ENCODE measurements around the gene BMP2.

BMP2 gene

DNA sequence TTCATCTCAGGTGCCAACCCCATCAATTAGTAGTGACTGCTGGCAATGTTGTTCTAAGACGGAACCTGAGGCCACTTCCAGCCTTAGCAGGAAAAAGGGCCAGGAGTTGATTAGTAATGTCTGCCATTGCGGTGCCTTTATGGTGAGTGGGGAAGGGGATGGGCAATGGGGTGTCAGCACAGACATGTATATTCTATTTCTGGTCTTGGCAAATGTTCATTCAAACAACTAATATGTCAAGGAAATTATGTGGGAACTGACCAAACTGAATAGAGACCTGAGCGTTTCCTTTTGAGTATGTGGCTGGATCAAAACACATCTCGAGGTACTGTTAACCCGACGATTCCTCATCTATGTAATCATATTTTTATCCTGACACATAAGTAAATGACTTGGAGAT is 34.6 kb upstream of the BMP2 start:
- ChIA-PET CTCF (no interaction called here), POLR2A (no interaction called here)
- DNase-seq (ENCODE audit: extremely low spot score): no peak
- TF ChIP-seq, protein P1, sequence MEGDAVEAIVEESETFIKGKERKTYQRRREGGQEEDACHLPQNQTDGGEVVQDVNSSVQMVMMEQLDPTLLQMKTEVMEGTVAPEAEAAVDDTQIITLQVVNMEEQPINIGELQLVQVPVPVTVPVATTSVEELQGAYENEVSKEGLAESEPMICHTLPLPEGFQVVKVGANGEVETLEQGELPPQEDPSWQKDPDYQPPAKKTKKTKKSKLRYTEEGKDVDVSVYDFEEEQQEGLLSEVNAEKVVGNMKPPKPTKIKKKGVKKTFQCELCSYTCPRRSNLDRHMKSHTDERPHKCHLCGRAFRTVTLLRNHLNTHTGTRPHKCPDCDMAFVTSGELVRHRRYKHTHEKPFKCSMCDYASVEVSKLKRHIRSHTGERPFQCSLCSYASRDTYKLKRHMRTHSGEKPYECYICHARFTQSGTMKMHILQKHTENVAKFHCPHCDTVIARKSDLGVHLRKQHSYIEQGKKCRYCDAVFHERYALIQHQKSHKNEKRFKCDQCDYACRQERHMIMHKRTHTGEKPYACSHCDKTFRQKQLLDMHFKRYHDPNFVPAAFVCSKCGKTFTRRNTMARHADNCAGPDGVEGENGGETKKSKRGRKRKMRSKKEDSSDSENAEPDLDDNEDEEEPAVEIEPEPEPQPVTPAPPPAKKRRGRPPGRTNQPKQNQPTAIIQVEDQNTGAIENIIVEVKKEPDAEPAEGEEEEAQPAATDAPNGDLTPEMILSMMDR (IDR thresholded peaks at IDR 0.05; ENCODE audit: control extremely low read depth, extremely low read depth, low read depth, missing control alignments): no peak

DNA sequence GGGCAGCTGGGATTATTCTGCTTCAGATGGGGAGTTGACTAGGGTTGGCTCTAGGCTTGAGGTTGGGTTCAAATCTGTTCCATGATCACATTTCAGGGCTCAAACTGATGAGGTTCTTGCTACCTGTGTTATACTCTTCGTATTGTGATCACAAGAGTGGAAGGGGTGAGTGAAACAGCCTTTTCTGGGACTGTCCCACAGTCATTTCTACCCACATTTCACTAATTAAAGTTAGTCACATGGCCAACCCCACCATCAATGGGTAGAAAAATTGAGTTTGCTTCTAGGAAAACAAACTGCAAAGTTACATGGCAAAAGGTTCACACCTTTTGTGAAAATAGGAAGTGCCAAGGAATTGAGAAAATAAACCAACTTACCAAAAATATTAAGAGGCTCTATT is 33.5 kb upstream of the BMP2 start:
- ChIA-PET CTCF (interaction anchor here (2.2 kb wide), 1 partner anchor 10 kb away, joined by 9 read pairs; no protein-coding TSS in a partner anchor), POLR2A (no interaction called here)
- DNase-seq (ENCODE audit: extremely low spot score): no peak
- TF ChIP-seq, protein P1 (IDR thresholded peaks at IDR 0.05; ENCODE audit: control extremely low read depth, extremely low read depth, low read depth, missing control alignments): no peak

DNA sequence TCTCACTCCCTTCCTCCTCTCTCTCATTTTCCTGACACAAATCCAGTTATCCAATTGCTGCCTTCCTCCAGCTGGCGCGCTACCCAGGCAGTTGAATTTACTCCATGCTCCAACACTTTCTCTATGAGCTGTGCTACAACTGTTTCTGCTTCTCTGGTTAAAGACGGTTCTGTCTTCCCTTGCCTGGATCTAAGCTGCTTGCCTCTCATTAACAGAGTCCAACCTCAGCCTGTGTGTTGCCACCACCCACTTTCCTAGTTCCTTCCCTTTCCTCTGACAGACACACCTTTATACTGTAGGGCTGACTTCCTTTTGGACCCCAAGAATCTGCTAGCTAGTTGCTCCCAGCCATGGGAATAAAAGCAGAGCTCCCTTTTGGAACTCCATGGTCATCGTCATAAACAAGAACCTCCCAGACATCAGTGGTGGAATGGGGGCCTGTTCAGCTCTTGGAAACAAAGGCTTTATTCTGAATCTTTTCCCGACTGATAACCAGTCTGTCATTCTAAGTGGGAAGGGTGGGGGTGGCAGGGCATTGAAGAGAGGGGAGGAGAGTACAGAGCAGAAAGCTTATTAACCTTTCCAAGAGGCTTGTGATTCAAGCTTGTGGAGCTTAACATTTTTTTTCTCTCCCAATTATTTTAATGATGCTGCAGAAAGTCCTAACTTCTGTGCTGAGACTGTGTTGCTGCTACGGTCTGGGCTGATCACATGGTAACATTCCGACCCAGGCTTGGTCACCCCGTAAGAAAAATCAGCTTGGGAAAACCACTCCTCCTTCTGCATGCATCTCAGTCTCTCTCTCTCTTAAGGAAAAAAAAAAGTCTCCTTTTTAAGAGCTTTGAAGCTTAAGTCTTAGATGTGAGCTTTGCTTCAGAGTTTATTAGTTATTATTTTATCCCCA is 31.3 kb upstream of the BMP2 start:
- TF ChIP-seq, protein P1 (IDR thresholded peaks at IDR 0.05; ENCODE audit: control extremely low read depth, extremely low read depth, low read depth, missing control alignments): no peak
- ChIA-PET CTCF (interaction anchor here (0.6 to 2.2 kb wide), 8 partner anchors 8 to 81 kb away, joined by 3 to 9 read pairs (median 4); no protein-coding TSS in a partner anchor), POLR2A (no interaction called here)
- DNase-seq (ENCODE audit: extremely low spot score): no peak

DNA sequence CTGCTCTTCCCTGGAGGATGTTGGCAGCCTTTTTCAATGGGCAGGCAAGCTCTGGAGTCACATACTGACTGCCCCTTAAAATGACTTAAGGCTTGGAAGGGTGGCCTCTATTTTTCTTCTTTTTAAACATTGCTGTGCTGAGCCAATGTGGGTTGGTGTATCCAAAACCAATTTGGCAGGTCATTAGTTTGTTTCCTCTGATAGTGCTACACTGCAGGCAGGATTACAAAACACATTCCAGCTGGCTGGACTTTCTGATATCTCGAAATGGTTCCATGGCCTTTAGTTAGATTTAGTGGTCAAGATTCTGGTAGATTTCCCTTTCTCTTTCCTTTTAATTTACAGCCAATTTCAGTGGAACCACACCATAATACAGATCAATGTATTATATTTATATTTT is 28.1 kb upstream of the BMP2 start:
- DNase-seq (ENCODE audit: extremely low spot score): no peak
- TF ChIP-seq, protein P1 (IDR thresholded peaks at IDR 0.05; ENCODE audit: control extremely low read depth, extremely low read depth, low read depth, missing control alignments): no peak
- ChIA-PET POLR2A (no interaction called here), CTCF (no interaction called here)

DNA sequence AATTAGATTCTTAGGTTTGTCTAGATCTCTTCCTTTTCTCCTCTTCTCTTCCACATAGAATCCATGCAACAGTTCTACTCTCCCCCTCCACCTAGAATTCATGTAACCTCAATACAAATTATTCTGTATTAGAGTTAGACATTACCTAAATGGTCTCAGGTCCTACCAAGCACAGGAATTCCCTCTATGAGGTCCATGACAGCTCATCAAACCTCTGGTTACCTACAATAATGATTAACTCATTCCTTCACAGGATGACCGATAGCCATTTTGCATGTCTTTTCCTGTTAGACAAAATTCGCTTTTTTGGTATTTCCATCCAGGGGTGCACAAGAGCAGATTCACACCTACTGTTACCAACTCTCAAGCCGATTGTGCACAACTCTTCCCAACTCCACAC is 27.4 kb upstream of the BMP2 start:
- DNase-seq (ENCODE audit: extremely low spot score): no peak
- CTCF ChIA-PET: no interaction called here
- TF ChIP-seq, protein P1 (IDR thresholded peaks at IDR 0.05; ENCODE audit: control extremely low read depth, extremely low read depth, low read depth, missing control alignments): no peak
- POLR2A ChIA-PET: no interaction called here

DNA sequence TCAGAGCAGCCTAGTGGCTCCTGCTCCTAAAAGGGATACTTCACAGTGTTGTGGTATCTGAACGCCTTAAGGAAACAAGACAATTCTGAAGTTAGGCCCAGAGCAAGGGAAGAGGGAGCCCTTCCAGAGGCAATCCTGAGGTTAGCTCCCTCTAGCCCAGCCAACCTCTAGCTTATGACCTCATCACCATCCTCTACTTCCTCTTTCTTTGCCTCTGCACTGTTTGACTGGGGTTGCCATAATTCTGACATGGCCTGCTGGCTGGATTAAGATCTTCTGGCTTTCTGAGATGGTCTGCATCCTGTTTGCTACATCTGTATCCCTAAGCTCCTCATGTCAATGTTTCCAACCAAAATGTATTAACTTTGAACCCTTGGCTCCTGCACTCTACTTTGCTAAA is 23.3 kb upstream of the BMP2 start:
- CTCF ChIA-PET: interaction anchor here (1.1 to 2.5 kb wide), 3 partner anchors 9 to 22 kb away, joined by 3 to 9 read pairs (median 4); no protein-coding TSS in a partner anchor
- no peak for DNase-seq (ENCODE audit: extremely low spot score)
- TF ChIP-seq, protein P1 (IDR thresholded peaks at IDR 0.05; ENCODE audit: control extremely low read depth, extremely low read depth, low read depth, missing control alignments): no peak
- POLR2A ChIA-PET: no interaction called here
